Ishikawa (cell line): Measurements from ENCODE around the gene RXRB.

ENCODE experiments used
- CEBPB ChIP-seq: IDR thresholded peaks from 2 replicates; pipeline ENCODE4 v1.6.1; 2012
- CREB1 ChIP-seq: IDR thresholded peaks from 2 replicates; pipeline ENCODE4 v1.6.1; 2012; ENCODE audit warnings: low read depth
- EGR1 ChIP-seq: IDR thresholded peaks from 2 replicates; pipeline ENCODE4 v1.6.1; 2012
- EP300 ChIP-seq: IDR thresholded peaks from 2 replicates; pipeline ENCODE4 v1.6.1; 2012; ENCODE audit warnings: borderline replicate concordance
- FOXM1 ChIP-seq: IDR thresholded peaks from 2 replicates; pipeline ENCODE4 v1.6.1; 2012; ENCODE audit warnings: low read depth, borderline replicate concordance
- NFIC ChIP-seq: IDR thresholded peaks from 2 replicates; pipeline ENCODE4 v1.6.1; 2012
- RAD21 ChIP-seq: IDR thresholded peaks from 2 replicates; pipeline ENCODE4 v1.6.1; 2012; ENCODE audit warnings: low read depth
- TAF1 ChIP-seq: IDR thresholded peaks from 2 replicates; pipeline ENCODE4 v1.6.1; 2012; ENCODE audit warnings: low read depth, mild to moderate bottlenecking
- TCF12 ChIP-seq: IDR thresholded peaks from 2 replicates; pipeline ENCODE4 v1.6.1; 2012; ENCODE audit warnings: low read depth
- TEAD4 ChIP-seq: IDR thresholded peaks from 2 replicates; pipeline ENCODE4 v1.6.1; 2012
- YY1 ChIP-seq: IDR thresholded peaks from 2 replicates; pipeline ENCODE4 v1.6.1; 2012; ENCODE audit warnings: low read depth
- ZBTB7A ChIP-seq: IDR thresholded peaks from 2 replicates; pipeline ENCODE4 v1.6.1; 2012; ENCODE audit warnings: low read depth
- TF ChIP-seq, protein P1 (sequence below): IDR thresholded peaks from 2 replicates; pipeline ENCODE4 v1.6.1; 2012; ENCODE audit warnings: low read depth, mild to moderate bottlenecking
- TF ChIP-seq, protein P2 (sequence below): IDR thresholded peaks from 2 replicates; pipeline ENCODE4 v1.6.1; 2012
- TF ChIP-seq, protein P3 (sequence below): IDR thresholded peaks from 2 replicates; pipeline ENCODE4 v1.6.1; 2012

Gene RXRB

DNA sequence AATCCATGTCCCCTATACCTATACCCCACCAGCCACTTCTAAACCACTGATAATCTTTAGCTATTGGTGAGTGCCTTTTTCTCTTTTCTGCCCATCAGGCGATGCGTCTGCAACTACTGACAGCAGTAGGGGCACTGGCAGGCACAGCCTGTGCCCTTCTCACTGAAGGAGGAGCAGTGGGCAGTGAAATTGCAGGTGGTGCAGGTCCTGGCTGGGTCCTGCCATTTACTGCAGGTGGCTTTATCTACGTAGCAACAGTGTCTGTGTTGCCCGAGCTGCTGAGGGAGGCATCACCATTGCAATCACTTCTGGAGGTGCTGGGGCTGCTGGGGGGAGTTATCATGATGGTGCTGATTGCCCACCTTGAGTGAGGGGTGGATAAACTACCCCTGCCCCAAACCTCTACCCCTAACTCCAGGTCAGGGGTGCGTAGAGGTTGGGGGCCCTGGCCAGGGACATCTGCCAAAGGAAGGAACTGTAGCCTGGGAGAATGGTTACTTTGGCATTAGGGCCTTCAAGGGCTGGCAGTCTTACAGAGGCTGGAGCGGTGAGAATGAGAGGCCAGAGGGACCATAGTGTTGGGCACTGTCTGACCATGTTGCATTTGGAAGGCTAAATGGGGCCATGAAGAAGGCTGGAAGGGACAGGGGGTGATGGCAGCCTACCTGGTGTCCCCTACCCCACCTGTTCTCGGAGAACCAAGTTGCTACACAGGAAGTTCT is 3.1 kb upstream of the RXRB start:
- TF ChIP-seq, protein P1, sequence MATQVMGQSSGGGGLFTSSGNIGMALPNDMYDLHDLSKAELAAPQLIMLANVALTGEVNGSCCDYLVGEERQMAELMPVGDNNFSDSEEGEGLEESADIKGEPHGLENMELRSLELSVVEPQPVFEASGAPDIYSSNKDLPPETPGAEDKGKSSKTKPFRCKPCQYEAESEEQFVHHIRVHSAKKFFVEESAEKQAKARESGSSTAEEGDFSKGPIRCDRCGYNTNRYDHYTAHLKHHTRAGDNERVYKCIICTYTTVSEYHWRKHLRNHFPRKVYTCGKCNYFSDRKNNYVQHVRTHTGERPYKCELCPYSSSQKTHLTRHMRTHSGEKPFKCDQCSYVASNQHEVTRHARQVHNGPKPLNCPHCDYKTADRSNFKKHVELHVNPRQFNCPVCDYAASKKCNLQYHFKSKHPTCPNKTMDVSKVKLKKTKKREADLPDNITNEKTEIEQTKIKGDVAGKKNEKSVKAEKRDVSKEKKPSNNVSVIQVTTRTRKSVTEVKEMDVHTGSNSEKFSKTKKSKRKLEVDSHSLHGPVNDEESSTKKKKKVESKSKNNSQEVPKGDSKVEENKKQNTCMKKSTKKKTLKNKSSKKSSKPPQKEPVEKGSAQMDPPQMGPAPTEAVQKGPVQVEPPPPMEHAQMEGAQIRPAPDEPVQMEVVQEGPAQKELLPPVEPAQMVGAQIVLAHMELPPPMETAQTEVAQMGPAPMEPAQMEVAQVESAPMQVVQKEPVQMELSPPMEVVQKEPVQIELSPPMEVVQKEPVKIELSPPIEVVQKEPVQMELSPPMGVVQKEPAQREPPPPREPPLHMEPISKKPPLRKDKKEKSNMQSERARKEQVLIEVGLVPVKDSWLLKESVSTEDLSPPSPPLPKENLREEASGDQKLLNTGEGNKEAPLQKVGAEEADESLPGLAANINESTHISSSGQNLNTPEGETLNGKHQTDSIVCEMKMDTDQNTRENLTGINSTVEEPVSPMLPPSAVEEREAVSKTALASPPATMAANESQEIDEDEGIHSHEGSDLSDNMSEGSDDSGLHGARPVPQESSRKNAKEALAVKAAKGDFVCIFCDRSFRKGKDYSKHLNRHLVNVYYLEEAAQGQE = no peak

DNA sequence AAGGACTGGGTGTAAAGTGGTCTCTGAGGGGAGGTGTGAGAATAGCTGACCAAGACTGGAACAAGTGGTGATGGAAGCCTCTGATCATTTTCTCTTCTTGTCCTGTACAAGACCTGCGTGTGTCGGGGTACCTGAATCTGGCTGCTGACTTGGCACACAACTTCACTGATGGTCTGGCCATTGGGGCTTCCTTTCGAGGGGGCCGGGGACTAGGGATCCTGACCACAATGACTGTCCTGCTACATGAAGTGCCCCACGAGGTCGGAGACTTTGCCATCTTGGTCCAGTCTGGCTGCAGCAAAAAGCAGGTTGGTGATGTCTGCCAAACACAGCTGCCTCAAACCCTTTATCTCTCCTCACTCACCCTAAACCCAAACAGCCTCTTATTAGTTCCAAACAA is 2.3 kb upstream of the RXRB start:
- TF ChIP-seq TEAD4 = no peak
- TF ChIP-seq FOXM1 = no peak
- TF ChIP-seq EP300 = no peak
- TF ChIP-seq, protein P2, sequence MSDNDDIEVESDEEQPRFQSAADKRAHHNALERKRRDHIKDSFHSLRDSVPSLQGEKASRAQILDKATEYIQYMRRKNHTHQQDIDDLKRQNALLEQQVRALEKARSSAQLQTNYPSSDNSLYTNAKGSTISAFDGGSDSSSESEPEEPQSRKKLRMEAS = no peak
- no peak for TF ChIP-seq NFIC
- TF ChIP-seq ZBTB7A = no peak
- TF ChIP-seq, protein P3, sequence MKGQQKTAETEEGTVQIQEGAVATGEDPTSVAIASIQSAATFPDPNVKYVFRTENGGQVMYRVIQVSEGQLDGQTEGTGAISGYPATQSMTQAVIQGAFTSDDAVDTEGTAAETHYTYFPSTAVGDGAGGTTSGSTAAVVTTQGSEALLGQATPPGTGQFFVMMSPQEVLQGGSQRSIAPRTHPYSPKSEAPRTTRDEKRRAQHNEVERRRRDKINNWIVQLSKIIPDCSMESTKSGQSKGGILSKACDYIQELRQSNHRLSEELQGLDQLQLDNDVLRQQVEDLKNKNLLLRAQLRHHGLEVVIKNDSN = no peak

DNA sequence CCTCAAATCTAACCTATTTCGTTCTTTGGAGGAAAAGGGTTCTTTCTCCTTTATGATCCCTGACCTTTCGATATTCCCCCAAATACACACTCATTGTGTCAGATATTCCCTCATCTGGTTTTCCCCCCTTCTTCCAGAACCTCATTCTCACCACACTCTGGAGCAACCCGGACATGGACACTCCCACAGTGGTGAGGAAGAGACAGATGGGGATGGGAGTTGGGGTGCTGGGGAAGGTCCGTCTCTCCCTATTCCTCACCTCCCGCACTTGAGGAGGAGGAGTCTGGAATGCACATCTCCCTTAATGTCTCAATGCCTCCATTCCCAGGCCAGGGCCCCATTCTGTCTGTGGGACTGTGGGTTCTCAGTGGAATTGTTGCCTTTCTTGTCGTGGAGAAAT is 1.5 kb upstream of the RXRB start:
- no peak for TF ChIP-seq ZBTB7A
- TF ChIP-seq, protein P2 = no peak
- TF ChIP-seq FOXM1 = no peak
- no peak for TF ChIP-seq EGR1
- TF ChIP-seq TEAD4 = no peak
- TF ChIP-seq CEBPB = no peak
- TF ChIP-seq RAD21 = no peak
- TF ChIP-seq, protein P3 = no peak
- TF ChIP-seq TAF1 = no peak
- TF ChIP-seq, protein P1 = no peak
- no peak for TF ChIP-seq EP300
- TF ChIP-seq NFIC = no peak

DNA sequence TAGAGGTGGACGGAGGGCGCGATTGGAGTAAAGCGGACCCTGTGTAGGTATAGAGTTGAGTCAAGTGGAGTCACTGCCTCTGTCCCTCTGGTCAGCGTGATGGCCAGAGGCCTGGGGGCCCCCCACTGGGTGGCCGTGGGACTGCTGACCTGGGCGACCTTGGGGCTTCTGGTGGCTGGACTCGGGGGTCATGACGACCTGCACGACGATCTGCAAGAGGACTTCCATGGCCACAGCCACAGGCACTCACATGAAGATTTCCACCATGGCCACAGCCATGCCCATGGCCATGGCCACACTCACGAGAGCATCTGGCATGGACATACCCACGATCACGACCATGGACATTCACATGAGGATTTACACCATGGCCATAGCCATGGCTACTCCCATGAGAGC is 681 bp upstream of the RXRB start:
- TF ChIP-seq, protein P2 = no peak
- TF ChIP-seq, protein P3 = no peak
- TF ChIP-seq FOXM1 = no peak
- TF ChIP-seq CEBPB = no peak
- no peak for TF ChIP-seq NFIC
- TF ChIP-seq ZBTB7A = no peak
- TF ChIP-seq TEAD4 = no peak
- no peak for TF ChIP-seq RAD21
- TF ChIP-seq CREB1 = no peak
- TF ChIP-seq TCF12 = no peak
- TF ChIP-seq TAF1 = no peak
- TF ChIP-seq, protein P1 = no peak
- TF ChIP-seq EGR1 = no peak
- no peak for TF ChIP-seq YY1
- TF ChIP-seq EP300 = no peak
